Transverse colon (tissue), 3 donors: ENCODE data around the gene CHAD.

ENCODE experiments used
- CTCF ChIP-seq, 5 experiments: fragments of 200-600 bp in 3 of 5; fragments of 450-650 bp in 2 of 5; sonication (generic) in 3 of 5; IDR thresholded peaks; 1 replicate in 2 of 5; 2 replicates in 3 of 5; pipeline ENCODE4 v1.5.1; 2016 to 2017; ENCODE audit warnings: antibody characterized with exemption in 5 of 5, inconsistent platforms in 3 of 5, mild to moderate bottlenecking in 2 of 5, moderate library complexity in 1 of 5
- EP300 ChIP-seq: sonication (generic); formaldehyde crosslinking; IDR thresholded peaks from one replicate; pipeline ENCODE4 v1.6.1; 2017; ENCODE audit warnings: antibody characterized with exemption, low read depth
- POLR2A ChIP-seq: fragments of 450-650 bp; IDR thresholded peaks from one replicate; pipeline ENCODE4 v1.6.1; 2016; ENCODE audit warnings: antibody characterized with exemption, mild to moderate bottlenecking, moderate library complexity

GRCh38 chr17:50470426-50470825 lies 1.7 kb upstream of the CHAD start:
- no peak for TF ChIP-seq CTCF (IDR thresholded peaks at IDR 0.05)
- TF ChIP-seq POLR2A: no peak
- TF ChIP-seq EP300: no peak
